Skeletal muscle tissue (tissue), 4 donors: Measurements from ENCODE around the gene SLC6A19. TPM values are rescaled to one million over a fixed set of nuclear protein-coding genes. Genes with fewer than 3 reads are reported as not detected.

ENCODE experiments used
- H3K27ac ChIP-seq: one replicate; pipeline ENCODE4 v1.7.0; 2013; ENCODE audit warnings: mild to moderate bottlenecking, low read depth, low read length, inconsistent platforms
- H3K27me3 ChIP-seq, 3 donors: one replicate each; pipeline ENCODE4 v1.7.0; 2013; ENCODE audit warnings: low read length in 3 of 3; ENCODE audit not compliant: control insufficient read depth in 3 of 3, insufficient read depth in 3 of 3
- H3K36me3 ChIP-seq, 3 donors: one replicate each; pipeline ENCODE4 v1.7.0; 2013; ENCODE audit warnings: low read length in 3 of 3; ENCODE audit not compliant: control insufficient read depth in 3 of 3, insufficient read depth in 3 of 3
- H3K4me1 ChIP-seq, 3 donors: one replicate each; pipeline ENCODE4 v1.7.0; 2013; ENCODE audit warnings: low read length in 3 of 3, mild to moderate bottlenecking in 3 of 3; ENCODE audit not compliant: control insufficient read depth in 3 of 3, insufficient read depth in 3 of 3
- H3K4me3 ChIP-seq, 3 donors: one replicate each; pipeline ENCODE4 v1.7.0; 2013; ENCODE audit warnings: low read length in 3 of 3
- H3K9ac ChIP-seq, 3 donors: one replicate each; pipeline ENCODE4 v1.7.0; 2013; ENCODE audit warnings: low read length in 3 of 3, mild to moderate bottlenecking in 3 of 3, moderate library complexity in 2 of 3, low read depth in 1 of 3
- H3K9me3 ChIP-seq, 3 donors: one replicate each; pipeline ENCODE4 v1.7.0; 2013; ENCODE audit warnings: low read length in 3 of 3; ENCODE audit not compliant: control insufficient read depth in 3 of 3
- total RNA-seq: library from RNA; depleted of rRNA; stranded (reverse); fragments of >200 nt; gene quantifications from one replicate; pipeline ENCODE4 v1.2.3, GENCODE V29; 2014
- donor health status: Osteomylitis.

SLC6A19 gene
- total RNA-seq, 1 donor from 2014 or later, result under 0.01 TPM

GRCh38 chr5:1235838-1236237 lies 34.4 kb downstream of the SLC6A19 start:
- Histone ChIP-seq H3K4me3 (no peak overlapping the region), H3K36me3 (no peaks in the 10 kb centered on the region), H3K27ac (no peak overlapping the region), H3K27me3 (peaks cover 9 to 14% (median 12%) of the 10 kb centered on the region in 3 donors), H3K4me1 (no peaks in the 10 kb centered on the region), H3K9me3 (peaks cover 2 to 11% (median 6%) of the 10 kb centered on the region in 3 donors), H3K9ac (no peak overlapping the region)

- H3K36me3 ChIP-seq, result no peaks in the 10 kb centered on the region
- H3K4me1 ChIP-seq, result no peaks in the 10 kb centered on the region
- H3K27me3 ChIP-seq, result peaks cover 19 to 34% (median 26%) of the 10 kb centered on the region in 3 donors
- H3K27ac ChIP-seq, result no peak overlapping the region
- no peak overlapping the region for H3K4me3 ChIP-seq
- peaks cover 2 to 11% (median 6%) of the 10 kb centered on the region in 3 donors for H3K9me3 ChIP-seq
- H3K9ac ChIP-seq, result no peak overlapping the region
Observed at GRCh38 chr5:1239505-1240251, 38.3 kb downstream of the SLC6A19 start.

- H3K4me3 ChIP-seq, result no peak overlapping the region
- no peak overlapping the region for H3K9ac ChIP-seq
- H3K9me3 ChIP-seq, result peaks cover 0 to 4% (median 4%) of the 10 kb centered on the region in 3 donors
- peaks cover 28 to 43% (median 36%) of the 10 kb centered on the region in 3 donors for H3K27me3 ChIP-seq
- no peaks in the 10 kb centered on the region for H3K36me3 ChIP-seq
- no peak overlapping the region for H3K27ac ChIP-seq
- no peaks in the 10 kb centered on the region for H3K4me1 ChIP-seq
Observed at GRCh38 chr5:1240496-1241260, 39.3 kb downstream of the SLC6A19 start.

GRCh38 chr5:1241509-1242080 lies 40.2 kb downstream of the SLC6A19 start:
- H3K4me1 ChIP-seq, result no peaks in the 10 kb centered on the region
- H3K27me3 ChIP-seq, result peaks cover 36 to 46% (median 37%) of the 10 kb centered on the region in 3 donors
- no peak overlapping the region for H3K9ac ChIP-seq
- H3K4me3 ChIP-seq, result no peak overlapping the region
- H3K9me3 ChIP-seq, result peaks cover 0 to under 1% (median under 1%) of the 10 kb centered on the region in 3 donors
- no peak overlapping the region for H3K27ac ChIP-seq
- no peaks in the 10 kb centered on the region for H3K36me3 ChIP-seq

- H3K9me3 ChIP-seq, result no peaks in the 10 kb centered on the region
- H3K27me3 ChIP-seq, result peaks cover 47 to 59% (median 50%) of the 10 kb centered on the region in 3 donors
- no peaks in the 10 kb centered on the region for H3K36me3 ChIP-seq
- no peaks in the 10 kb centered on the region for H3K4me1 ChIP-seq
- H3K27ac ChIP-seq, result no peak overlapping the region
- H3K9ac ChIP-seq, result no peak overlapping the region
- no peak overlapping the region for H3K4me3 ChIP-seq
Observed at GRCh38 chr5:1242733-1243486, 41.5 kb downstream of the SLC6A19 start.

- Histone ChIP-seq H3K27ac (no peak overlapping the region), H3K4me1 (no peaks in the 10 kb centered on the region), H3K36me3 (no peaks in the 10 kb centered on the region), H3K27me3 (peaks cover 54 to 66% (median 56%) of the 10 kb centered on the region in 3 donors), H3K9ac (no peak overlapping the region), H3K4me3 (no peak overlapping the region), H3K9me3 (no peaks in the 10 kb centered on the region)
Observed at GRCh38 chr5:1243487-1244130, 42.2 kb downstream of the SLC6A19 start.

GRCh38 chr5:1244255-1244654 lies 42.9 kb downstream of the SLC6A19 start:
- no peaks in the 10 kb centered on the region for H3K36me3 ChIP-seq
- no peaks in the 10 kb centered on the region for H3K9me3 ChIP-seq
- H3K27me3 ChIP-seq, result peaks cover 59 to 73% (median 62%) of the 10 kb centered on the region in 3 donors

GRCh38 chr5:1244976-1245375 lies 43.6 kb downstream of the SLC6A19 start:
- Histone ChIP-seq H3K4me1 (no peaks in the 10 kb centered on the region), H3K27ac (no peak overlapping the region), H3K36me3 (no peaks in the 10 kb centered on the region), H3K9ac (no peak overlapping the region), H3K4me3 (no peak overlapping the region), H3K9me3 (no peaks in the 10 kb centered on the region), H3K27me3 (peaks cover 59 to 79% (median 70%) of the 10 kb centered on the region in 3 donors)

More at GRCh38 chr5:1244255-1244654, 42.9 kb downstream of the SLC6A19 start:
- Histone ChIP-seq H3K4me3 (no peak overlapping the region), H3K27ac (no peak overlapping the region), H3K4me1 (no peaks in the 10 kb centered on the region), H3K9ac (no peak overlapping the region)

GRCh38 chr5:1245905-1246576 lies 44.6 kb downstream of the SLC6A19 start:
- Histone ChIP-seq H3K27ac (no peak overlapping the region), H3K36me3 (no peaks in the 10 kb centered on the region), H3K9ac (no peak overlapping the region), H3K27me3 (peaks cover 58 to 77% (median 74%) of the 10 kb centered on the region in 3 donors), H3K4me3 (no peak overlapping the region), H3K9me3 (no peaks in the 10 kb centered on the region), H3K4me1 (no peaks in the 10 kb centered on the region)
